Measurements from ENCODE around the gene QSOX2.

QSOX2 gene

DNA sequence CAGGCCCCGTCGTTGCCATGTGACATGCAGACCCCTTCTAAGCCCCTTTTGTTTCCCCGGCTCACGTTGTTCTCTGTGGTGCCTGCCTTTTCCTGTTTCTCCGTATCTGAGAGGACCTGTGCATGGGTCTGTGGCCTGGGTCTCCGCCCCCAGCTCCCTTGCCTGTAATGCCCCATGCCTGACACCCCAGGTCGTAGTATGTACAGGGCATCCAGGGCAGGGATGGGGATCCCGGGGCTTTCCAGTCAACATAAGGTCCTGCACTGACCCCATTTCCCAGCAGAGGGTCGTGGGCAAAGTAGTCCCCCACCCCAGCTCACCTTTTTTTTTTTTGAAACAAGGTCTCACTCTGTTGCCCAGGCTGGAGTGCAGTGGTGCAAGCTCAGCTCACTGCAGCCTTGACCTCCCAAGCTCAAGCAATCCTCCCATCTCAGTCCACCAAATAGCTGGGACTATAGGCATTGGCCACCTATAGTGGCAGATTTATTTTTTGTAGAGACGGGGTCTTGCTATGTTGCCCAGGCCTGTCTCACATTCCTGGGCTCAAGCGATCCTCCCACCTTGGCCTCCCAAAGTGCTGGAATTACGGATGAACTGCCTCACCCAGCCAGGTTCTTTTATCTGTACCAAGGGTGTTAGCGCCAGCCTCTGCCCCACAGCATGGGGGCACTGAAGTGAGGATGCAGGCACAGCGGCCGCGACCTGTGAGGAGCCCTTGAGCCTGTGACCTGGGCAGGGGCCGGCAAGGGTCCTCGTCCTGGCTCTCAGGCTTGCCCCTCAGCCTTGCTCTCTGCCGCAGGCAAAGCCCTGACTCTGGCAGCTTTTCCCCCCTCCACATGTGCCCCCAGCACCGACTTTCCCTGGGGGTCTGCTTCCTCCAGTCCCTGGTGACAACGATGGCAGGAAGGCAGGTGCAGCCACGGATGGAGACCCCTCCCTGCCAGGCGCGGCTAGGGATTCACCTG is 19.1 kb upstream of the QSOX2 start:
- no peak for DNase-seq

DNA sequence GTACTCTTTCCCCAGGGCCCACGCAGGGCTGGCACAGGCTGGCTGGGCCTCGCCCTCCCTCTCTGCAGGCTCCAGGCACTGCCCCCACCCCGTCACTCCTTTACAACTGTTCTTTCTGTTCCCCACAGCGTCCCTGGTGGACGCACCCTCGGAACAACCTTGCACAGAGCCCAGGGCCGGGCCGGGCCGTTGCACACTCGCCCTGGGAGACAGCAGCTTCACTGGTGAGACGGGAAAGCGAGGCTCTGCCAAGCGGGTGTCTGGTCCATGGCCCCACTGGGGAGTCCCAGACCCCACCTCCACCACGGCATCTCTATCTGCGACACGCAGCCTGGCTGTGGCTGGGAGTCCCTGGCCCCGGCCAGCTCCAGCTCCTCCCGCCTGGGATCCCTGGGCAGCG is 18.4 kb upstream of the QSOX2 start:
- no peak for DNase-seq

DNA sequence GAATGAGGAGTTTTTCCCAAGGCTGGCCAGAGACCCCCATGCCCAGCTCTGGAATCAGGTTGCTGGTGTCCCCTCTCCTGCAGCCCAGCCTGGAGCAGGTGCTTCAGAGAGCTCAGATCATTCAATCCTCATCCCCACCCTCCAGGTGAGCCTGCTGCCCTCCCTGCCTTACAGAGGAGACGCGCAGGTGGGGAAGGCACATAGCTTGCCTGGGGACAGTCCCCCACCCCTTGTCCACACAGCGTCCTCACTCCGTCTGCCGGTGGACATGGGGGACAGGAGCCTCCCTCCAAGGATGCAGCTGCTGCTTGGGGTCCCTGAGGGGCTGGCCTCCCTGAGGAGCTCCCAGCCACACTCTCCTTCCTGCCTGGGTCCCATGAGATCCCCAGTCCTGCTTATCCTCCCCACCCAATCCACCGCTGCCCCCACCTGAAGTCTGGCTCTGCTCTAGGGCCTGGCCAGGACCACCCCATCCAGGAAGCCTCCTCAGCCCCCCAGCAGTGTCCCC is 17.1 kb upstream of the QSOX2 start:
- DNase-seq, result no peak

DNA sequence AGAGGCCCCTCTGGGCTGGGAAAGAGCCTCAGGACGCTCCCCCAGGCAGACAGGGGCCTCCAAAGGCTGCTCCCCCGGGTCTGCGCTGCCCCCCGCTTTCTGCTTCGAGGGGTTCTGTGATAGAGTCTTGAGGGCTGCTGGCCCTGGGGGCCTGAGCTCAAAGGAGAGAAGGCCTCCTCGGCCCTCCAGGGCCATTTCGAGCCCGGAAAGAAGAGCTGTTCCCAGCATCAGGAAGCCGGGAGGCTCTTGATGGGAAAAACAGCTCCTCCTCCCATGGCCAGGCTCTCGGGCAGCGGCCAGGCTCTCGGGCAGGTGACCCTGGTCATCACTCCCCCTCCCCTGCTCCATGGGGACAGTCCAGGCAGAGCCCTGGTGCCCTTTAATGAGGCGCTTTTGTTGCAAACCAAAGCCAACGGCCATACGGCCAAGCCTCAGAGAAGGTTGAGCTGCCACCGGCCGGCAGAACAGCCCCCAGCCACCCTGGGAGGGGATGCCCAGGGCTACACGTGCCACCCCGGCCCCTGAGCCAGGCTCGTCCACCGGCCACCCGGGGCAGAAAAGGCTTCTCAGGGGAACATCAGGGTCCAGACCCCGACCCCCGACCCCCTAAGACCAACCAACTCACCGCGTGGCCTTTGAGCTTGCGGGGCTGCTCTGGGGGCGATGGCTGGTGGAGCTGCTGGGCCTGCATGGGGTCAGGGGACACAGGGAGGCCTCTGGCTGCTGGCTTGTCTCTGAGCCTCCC is 16.2 kb upstream of the QSOX2 start:
- DNase-seq, result no peak

DNA sequence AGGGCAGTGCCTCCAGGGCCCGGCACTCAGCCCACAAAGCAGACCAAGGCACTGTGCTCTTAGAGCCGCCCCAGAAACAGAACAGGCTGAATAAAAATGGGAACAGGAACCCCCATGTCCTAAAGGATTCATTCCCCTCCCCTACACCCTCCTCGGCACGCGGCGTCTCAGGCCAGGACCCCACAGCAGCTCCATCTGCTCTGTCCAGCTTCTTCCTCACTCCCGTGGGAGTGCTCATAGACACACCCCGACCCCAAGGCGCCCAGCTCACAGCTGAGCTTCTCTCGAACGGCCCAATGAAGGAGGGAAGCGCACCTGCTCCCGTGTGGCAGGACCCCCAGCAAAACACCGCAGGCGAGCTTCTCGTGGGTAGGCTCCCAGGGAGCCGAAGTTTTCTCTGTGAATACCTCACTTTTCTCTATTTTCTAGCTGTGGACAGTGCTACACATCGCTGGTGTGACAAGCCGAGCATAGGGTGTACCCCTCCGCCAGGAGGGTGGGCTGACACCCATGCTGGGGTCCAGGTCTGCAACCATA is 15.4 kb upstream of the QSOX2 start:
- no peak for DNase-seq

DNA sequence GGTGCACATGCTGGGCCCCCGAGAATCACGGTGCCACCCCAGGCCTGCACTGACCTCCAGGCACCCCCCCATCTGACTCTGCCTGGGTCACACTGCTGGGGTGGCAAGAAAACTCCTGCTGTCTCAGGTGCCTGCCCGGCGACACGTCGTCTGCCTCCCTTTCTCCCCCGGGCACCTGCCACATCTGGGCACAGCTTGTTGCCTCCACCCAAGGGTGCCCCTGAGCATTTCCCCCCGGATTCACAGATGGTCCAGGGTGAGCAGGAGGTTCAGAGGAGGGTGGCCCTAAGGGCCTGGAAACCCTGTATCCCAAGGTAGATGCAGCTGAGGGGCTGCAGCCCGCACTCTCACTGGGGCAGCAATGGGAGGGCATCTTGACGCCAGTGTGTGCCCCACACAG is 14.9 kb upstream of the QSOX2 start:
- DNase-seq, result no peak

DNA sequence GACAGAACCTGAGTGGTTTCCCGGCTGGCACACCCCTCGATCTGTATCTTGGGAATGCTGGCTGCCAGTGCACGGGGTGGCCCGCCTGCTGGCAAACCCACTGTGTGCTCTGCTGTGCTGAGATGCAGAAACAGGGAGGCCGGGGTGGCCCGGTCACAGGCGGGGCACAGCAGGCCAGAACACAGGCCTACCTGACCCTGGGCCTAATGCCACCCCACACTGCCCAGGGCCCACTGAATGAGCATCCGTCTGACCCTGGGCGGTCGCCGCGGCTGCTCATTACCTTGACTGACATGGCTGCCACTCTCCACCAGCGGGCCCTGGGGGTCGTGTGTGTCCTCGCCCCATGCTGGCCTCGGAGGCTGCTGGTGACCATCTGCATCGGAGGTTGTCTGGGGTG is 14.2 kb upstream of the QSOX2 start:
- no peak for DNase-seq

DNA sequence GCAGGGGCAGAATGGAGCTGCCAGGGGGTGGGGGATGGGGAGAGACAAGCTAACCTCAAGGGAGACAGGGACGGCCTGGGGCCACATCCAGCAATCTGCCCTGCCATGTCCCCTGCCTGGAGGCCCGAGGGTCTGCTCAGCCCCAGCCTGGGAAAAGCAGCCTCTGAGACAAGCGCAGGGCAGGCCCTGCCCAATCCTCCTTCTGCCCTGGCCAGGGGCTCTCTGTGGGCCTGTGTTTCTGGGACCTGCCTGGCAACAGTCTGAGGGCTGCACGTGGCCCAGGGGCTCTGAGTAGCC is 13.9 kb upstream of the QSOX2 start:
- DNase-seq, result no peak

DNA sequence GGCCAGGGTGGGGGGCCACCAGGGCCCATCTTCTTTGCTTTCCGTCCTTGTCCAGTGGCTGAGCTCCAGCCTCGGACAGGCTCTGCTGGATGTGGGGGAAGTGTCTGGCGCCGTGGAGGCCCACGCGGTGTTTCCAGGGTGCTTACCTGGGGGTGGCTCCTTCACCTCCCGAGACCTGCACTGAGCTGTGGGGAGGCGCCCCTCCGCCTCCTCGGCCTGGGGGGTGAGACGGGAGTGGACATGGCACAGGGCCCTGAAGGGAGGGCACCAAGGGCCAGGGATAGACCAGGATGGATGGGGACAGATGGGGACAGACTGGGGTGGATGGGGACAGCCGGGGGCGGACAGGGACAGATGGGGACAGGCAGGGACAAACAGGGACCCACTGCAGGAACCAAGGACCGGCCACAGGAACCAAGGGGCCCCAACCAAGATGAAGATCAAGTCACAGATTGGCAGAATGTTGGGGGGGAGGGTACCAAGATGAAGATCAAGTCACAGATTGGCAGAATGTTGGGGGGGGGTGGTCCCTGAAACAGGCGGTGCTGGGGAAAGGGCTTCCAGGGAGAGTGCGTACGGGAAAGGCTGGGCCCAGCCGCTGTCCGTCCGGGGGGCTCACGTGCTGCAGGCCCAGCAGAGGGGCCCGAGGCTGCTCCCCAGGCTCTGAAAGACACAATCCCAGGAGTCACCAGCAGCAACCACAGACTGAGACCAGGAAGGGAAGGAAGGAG is 13.3 kb upstream of the QSOX2 start:
- DNase-seq, result no peak

DNA sequence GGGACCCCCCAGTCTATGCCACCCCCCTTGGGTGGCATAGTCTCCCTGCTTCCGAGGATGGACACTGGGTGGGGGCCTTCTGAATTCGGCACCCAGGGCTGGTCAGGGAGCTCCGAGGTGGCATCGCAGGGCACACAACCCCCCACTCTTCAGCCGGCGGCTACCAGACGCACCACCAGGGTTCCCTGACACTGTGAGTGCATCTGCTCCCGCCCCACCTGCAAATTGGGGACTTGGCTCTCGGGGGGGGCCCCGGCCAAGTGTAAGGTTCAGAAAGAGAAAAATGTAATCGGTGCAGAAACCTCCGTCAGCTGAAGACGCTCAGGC is 12.7 kb upstream of the QSOX2 start:
- no peak for DNase-seq

DNA sequence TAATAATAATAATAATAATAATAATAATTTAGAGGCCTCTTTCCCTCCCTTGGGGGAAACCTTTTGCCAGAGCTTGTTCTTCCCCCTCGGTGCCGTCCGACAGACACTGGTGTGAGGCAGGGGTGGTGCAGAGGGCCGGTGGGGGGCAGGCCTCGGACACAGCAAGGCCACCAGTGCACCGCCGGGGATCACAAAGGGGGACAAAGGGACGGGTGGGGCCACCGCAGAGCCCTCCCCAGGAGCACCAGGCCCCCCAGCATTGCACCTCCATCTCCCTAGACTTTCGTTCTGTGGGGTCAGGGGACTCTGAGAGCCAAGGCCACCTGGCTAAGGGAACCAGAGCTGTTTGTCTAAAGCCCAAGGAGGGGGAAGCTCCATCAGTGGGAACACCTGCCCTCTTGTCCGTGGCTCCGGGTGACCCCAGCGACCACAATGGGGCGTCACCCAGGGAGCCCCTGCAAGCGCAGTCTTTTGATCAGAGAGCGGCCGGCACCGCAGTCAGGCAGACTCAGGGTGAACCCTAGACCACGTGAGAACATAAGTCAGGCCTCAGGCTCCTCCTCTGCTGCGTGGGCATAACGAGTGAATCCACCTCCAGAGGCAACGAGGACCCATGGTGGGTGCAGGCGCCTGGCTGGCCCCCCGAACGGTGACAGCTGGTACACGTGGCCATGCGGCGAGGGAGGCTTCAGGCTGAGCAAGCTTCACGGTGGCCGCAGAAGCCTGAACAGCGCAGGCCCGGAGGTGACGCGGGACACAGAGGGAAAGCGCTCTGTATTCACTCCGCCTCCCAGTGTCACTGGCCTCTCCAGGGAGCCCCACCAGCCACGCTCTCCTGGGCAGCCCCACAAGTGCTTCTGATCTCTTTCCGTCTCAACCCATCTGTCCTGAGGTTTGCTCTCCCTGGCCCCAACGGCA is 12.0 kb upstream of the QSOX2 start:
- no peak for DNase-seq

DNA sequence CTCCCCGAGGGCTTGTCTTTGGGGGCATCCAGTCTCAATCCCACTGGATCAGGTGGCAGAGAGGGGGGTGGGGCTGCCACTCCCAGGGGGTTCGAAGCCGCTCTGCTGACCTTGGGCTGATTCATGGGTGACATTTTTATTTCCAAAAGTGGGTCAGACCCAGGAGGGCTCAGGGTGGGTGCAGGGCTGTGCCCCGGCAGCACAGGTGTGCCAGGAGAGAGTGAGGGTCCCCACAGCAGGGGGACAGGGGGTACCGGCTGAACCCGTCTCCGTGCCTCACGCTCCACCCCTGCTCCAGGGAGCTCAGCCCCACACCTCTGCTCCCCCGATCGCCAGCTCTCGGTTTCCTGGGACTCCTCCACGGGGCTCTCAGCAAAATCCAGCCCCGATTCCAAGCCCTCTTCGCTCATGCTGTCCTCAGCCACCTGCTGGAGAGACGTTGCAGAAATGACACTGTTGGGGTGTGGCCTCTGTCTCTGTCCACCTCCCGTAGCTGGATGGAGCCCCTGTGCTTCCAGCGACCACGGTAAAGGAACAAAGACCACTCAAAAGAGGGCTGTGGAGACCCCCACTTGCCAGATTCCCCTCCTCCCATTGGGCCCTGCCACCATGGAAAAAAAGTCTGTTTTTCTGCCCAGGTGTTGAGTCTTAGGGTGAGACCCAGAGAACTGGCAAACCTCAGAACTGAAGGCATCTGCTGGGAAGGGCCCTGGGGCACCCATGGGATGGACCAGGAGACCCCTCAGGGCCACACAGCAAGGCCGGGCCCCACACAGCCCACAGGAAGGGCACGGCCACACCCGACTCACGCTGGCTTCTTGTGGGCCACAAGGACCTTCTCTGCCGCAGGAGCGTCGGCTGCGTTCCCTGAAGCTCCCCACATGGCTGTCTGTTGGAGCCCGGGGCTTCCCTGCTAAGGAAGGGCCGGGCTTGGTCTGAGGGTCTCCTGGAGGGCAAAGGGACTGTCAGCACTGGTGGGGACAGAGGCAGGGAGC is 10.6 kb upstream of the QSOX2 start:
- no peak for DNase-seq

DNA sequence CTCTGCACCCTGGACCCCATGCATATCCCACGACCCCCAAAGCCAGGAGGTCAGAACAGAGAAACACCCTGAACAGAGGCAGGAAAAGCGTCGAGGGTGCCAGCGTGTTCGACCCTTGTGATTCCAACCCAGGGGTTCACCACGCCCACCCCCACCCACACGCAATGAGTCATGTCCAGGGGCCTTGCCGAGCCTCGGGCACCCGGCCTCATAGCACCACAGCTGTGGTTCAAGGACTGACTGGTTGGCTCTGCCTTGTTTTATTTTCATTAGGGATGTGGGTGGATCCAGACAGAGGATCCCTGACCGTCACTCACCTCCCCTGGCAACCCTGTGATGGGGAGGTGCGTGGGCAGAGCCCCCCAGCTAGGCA is 9.5 kb upstream of the QSOX2 start:
- no peak for DNase-seq

DNA sequence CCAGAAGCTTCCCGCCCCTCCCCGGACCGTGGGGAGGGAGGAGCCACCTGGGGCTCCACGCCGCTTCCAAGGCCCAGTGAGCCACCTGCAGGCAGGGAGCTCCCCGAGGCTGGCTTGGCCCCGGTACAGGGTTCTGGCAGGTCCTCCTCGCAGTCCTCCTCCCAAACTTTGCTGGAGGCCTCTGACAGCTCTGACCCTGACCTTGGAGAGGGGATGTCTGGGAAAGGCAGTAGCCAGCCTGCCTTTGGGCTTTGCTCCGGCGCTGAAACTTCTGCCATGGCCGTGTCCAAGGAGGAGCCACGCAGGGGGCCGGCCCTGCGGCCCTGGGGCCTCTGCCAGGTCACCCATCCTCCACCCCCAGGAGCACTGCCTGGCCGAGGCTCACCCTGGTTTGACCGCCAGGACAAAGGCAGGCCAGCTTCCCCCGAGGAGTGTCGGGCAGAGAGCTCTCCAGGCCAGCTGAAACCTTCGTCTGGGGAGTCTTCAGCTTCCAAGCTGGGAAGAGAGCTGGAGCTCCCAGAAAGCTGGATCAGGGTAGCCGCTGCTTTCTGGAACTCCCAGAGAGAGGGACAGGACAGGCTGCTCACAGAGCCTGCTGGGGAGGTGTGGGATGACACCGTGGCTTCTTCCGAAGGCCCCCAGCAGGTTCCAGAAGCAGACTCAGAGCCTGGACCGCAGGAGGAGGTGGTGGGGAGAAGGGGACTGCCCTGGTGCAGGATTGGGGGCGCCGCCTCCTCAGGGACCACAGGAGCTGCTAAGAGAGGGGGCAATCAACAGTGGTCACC is 9.0 kb upstream of the QSOX2 start:
- DNase-seq, result no peak

DNA sequence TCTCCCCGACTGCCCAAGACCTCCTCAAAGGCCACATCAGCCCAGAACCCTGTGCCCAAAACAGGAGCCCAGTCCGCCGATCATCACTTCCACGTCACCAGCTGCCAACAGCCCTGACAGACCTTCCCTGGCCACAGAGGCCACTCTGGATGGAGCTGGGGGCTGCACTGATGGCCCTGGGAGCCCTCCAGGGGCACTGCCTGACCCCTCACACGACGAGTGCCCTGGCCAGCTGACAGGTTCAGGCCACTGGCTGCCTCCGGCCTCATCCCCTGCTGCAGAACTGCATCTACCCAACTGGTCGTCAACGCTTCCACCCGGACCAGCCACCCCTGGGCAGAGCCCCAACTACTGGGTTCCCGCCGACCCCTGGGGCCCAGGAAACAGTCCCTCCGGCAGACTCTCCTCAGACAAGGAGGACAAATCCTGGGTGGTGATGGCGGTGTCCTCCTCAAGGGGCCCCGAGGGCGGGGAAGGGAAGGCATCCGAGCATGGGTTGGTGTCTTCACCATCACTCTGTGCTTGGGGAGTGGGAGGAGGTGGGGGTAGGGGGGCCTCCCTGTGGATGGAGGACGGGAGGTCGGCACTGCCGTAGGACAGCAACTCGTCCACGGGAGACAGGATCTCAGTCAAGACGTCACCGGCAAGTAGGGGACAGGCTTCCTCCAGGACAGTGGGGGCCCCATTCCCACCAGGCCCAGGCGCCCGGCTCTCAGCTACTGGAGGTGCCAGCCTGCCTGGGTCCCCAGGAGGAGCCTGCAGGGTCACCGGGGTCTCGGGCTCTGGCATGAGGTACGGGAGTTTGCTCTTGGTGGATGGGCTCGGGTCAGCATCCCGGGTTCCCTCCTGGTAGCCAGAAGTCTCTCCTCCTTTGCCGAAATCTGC is 7.9 kb upstream of the QSOX2 start:
- DNase-seq, result no peak

DNA sequence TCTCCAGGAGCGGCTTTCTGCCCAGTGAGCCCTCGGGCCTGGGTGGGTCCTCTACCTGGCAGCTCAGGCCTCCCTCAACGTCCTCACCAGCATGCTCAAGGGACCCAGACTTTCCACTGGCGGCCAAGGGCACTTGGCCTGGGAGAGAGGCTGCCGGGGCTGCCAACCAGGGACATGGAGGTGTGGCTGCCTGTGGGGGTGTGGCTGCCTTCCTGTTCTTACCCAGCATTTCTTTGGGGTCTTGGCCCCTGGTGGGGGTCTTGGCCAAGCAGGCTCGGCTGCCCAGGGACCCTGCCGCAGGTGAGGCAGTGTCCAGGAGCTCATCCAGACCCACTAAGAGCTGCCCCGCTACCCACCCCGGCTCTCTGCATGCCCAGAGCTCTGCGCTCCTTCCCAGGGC is 7.2 kb upstream of the QSOX2 start:
- no peak for DNase-seq

DNA sequence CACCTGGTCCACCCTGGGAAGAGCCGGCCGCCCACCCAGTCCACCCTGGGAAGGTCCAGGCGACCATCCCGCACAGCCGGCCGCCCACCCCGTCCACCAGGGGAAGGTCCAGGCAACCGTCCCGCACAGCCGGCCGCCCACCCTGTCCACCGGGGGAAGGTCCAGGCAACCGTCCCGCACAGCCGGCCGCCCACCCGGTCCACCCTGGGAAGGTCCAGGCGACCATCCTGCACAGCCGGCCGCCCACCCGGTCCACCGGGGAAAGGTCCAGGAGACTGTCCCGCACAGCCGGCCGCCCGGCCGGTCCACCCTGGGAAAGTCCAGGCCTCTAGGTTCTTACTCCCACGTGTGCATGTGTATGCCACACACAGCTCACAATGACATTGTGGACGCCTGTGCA is 6.7 kb upstream of the QSOX2 start:
- DNase-seq, result no peak

DNA sequence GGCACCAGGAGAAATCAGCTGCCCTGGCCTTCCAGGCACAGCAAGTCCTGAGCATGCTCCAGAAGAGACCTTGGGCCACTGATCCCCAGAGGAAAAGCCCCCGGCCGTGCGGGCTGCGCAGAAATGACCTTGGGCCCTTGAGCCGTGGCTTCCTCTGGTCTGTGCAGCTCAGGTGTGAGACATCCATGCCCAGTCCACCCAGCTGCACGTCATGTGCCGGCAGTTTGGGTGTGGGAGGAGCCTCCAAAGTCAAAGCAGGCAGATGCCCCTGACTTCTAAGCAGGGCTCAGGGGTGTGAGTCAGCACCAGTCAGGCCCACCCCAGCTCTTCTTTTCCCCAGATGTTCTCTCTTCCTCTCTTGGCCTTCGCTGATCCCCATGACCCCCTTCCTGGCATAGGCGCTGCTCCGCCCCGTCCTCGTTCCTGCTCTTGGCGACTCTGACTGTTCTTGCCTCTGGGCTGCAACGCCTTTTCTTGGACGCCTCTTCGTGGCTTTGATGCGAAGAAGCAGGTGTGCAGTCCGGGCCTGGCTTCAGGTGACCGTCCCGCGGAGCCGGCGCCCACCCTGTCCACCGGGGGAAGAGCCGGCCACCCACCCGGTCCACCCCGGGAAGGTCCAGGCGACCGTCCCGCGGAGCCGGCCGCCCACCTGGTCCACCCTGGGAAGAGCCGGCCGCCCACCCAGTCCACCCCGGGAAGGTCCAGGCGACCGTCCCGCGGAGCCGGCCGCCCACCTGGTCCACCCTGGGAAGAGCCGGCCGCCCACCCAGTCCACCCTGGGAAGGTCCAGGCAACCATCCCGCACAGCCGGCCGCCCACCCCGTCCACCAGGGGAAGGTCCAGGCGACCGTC is 5.9 kb upstream of the QSOX2 start:
- DNase-seq, result no peak
